Measurements from ENCODE around the gene PTGER1. TPM values are rescaled to one million over a fixed set of nuclear protein-coding genes. Genes with fewer than 3 reads are reported as not detected.

The PTGER1 gene
- total RNA-seq, 3 donors from 2014 or later (not counting 1 experiment from before 2014, with no cell fraction given): 0.35 to 0.73 TPM; not detected in 1

GRCh38 chr19:14427461-14427860, 47.7 kb downstream of the PTGER1 start:
- Histone ChIP-seq H3K27ac (ENCODE audit: low read length) (no peak overlapping the region), H3K4me3 (ENCODE audit: low read length) (no peak overlapping the region), H3K4me1 (ENCODE audit: control insufficient read depth, insufficient read depth, low read length) (peaks cover 11% of the 10 kb centered on the region), H3K36me3 (ENCODE audit: control insufficient read depth, insufficient read depth, low read length) (no peaks in the 10 kb centered on the region), H3K9me3 (ENCODE audit: control insufficient read depth, insufficient read depth, low read length) (no peaks in the 10 kb centered on the region), H3K27me3 (ENCODE audit: control insufficient read depth, insufficient read depth, low read length) (no peaks in the 10 kb centered on the region)
- WGBS (ENCODE audit: insufficient coverage): 76% methylated on average over 2 of the region's 2 CpGs
- H3K4me1 Mint-ChIP-seq: peaks cover 9 to 15% of the 10 kb centered on the region in 2 donors
- TF ChIP-seq CTCF (IDR thresholded peaks at IDR 0.05): no peak
- no peak overlapping the region for H3K4me3 Mint-ChIP-seq
- H3K36me3 Mint-ChIP-seq: no peaks in the 10 kb centered on the region
- H3K27ac Mint-ChIP-seq: peak overlapping the region in 1 of 2 donors; percentile 55
- no peaks in the 10 kb centered on the region for H3K27me3 Mint-ChIP-seq (ENCODE audit: low read depth in 2 of 2)
- intact Hi-C loops (cut with micrococcal nuclease): no loop called here
- ATAC-seq (no peak), DNase-seq (no peak)
- H3K9me3 Mint-ChIP-seq: no peaks in the 10 kb centered on the region

GRCh38 chr19:14425696-14426138, 49.4 kb downstream of the PTGER1 start:
- 92% methylated on average over 7 of the region's 7 CpGs for WGBS (ENCODE audit: insufficient coverage)
- H3K27me3 Mint-ChIP-seq (ENCODE audit: low read depth in 2 of 2): no peaks in the 10 kb centered on the region
- no peak overlapping the region for H3K27ac ChIP-seq (ENCODE audit: low read length)
- no peak overlapping the region for H3K4me3 ChIP-seq (ENCODE audit: low read length)
- intact Hi-C loops (cut with micrococcal nuclease): no loop called here
- H3K4me3 Mint-ChIP-seq: no peak overlapping the region
- DNase-seq (no peak), ATAC-seq (no peak)
- H3K36me3 Mint-ChIP-seq: no peaks in the 10 kb centered on the region
- no peaks in the 10 kb centered on the region for H3K9me3 Mint-ChIP-seq
- no peaks in the 10 kb centered on the region for H3K4me1 ChIP-seq (ENCODE audit: control insufficient read depth, insufficient read depth, low read length)
- TF ChIP-seq CTCF (IDR thresholded peaks at IDR 0.05): no peak
- H3K4me1 Mint-ChIP-seq: peaks cover 0 to 4% of the 10 kb centered on the region in 2 donors
- H3K36me3 ChIP-seq (ENCODE audit: control insufficient read depth, insufficient read depth, low read length): no peaks in the 10 kb centered on the region
- H3K27me3 ChIP-seq (ENCODE audit: control insufficient read depth, insufficient read depth, low read length): no peaks in the 10 kb centered on the region
- H3K27ac Mint-ChIP-seq: no peak overlapping the region
- H3K9me3 ChIP-seq (ENCODE audit: control insufficient read depth, insufficient read depth, low read length): no peaks in the 10 kb centered on the region

Other genes with a start within 250 kb of the PTGER1 start
- gene ADGRE5, start 93.9 kb downstream of the PTGER1 start, total RNA-seq: 1,000 to 10,000 TPM; 1,036 to 1,703 (median 1,382) TPM
- gene DDX39A, start 56.0 kb downstream of the PTGER1 start, total RNA-seq: 100 to 1,000 TPM; 397 to 569 (median 557) TPM
- gene PKN1, start 42.0 kb downstream of the PTGER1 start, total RNA-seq: 100 to 1,000 TPM; 323 to 351 (median 350) TPM
- 10 to 100 TPM; 25.3 to 34.5 (median 31.4) TPM for gene GIPC1, start 20.8 kb upstream of the PTGER1 start, total RNA-seq
- gene DNAJB1, start 43.0 kb upstream of the PTGER1 start, total RNA-seq: 100 to 1,000 TPM; 148 to 238 (median 192) TPM
- 100 to 1,000 TPM; 123 to 158 (median 131) TPM for gene TECR, start 54.2 kb upstream of the PTGER1 start, total RNA-seq
- gene NDUFB7, start 96.7 kb upstream of the PTGER1 start, total RNA-seq: 100 to 1,000 TPM in 2 of 3 donors, 10 to 100 TPM in 1; 97.1 to 120 (median 108) TPM
- 1 to 10 TPM in 1 of 3 donors, under 1 TPM in 2; 0.18 to 1.5 (median 0.45) TPM for gene CLEC17A, start 107.7 kb upstream of the PTGER1 start, total RNA-seq
- gene ADGRE3, start 199.5 kb upstream of the PTGER1 start, total RNA-seq: 1 to 10 TPM in 2 of 3 donors, under 1 TPM in 1; 0.59 to 9.1 (median 1.0) TPM
- 10 to 100 TPM; 25.9 to 37.9 (median 31.6) TPM for gene ZNF333, start 214.7 kb upstream of the PTGER1 start, total RNA-seq

Measured in natural killer cell (primary cell).